Colonic mucosa (tissue), 4 donors: ENCODE data around the gene IFNE. TPM values are rescaled to one million over a fixed set of nuclear protein-coding genes. Genes with fewer than 3 reads are reported as not detected.
"Not testable (repeated sequence)": the region's sequence is repeated elsewhere in the genome, so short reads cannot be mapped to it uniquely, and the experiment has no call there.

Experiments used
- DNase-seq: peaks from one replicate; pipeline ENCODE4 v3.0.0-alpha.2; 2020
- H3K27ac ChIP-seq: fragments of 200-600 bp; one replicate; pipeline ENCODE4 v1.8.0; 2021
- H3K27me3 ChIP-seq: fragments of 200-600 bp; one replicate; pipeline ENCODE4 v1.8.0; 2021
- H3K36me3 ChIP-seq: fragments of 200-600 bp; one replicate; pipeline ENCODE4 v1.8.0; 2021
- H3K4me1 ChIP-seq: fragments of 200-600 bp; one replicate; pipeline ENCODE4 v1.8.0; 2021; ENCODE audit warnings: mild to moderate bottlenecking
- H3K4me3 ChIP-seq: fragments of 200-600 bp; one replicate; pipeline ENCODE4 v1.8.0; 2021
- H3K9ac ChIP-seq, 2 donors: one replicate each; pipeline ENCODE4 v1.7.0; 2013; ENCODE audit warnings: control low read depth in 2 of 2, low read depth in 2 of 2, low read length in 2 of 2
- H3K9me3 ChIP-seq: fragments of 200-600 bp; one replicate; pipeline ENCODE4 v1.8.0; 2021
- CTCF ChIP-seq: fragments of 200-600 bp; IDR thresholded peaks from one replicate; pipeline ENCODE4 v1.8.0; 2022; ENCODE audit warnings: antibody characterized with exemption, mild to moderate bottlenecking
- intact Hi-C: fragments of 100-400 bp; cut with DNase I; formaldehyde crosslinking; loops from one replicate; pipeline ENCODE4 v1.14.1; 2022
- total RNA-seq, 2 donors: library from RNA; stranded (reverse); fragmentation: NEBNext Ultra II Directional in 1 of 2; extraction: Animal tissue kit (Norgen Biotek cat#: 25700) in 1 of 2; gene quantifications; one replicate each; pipeline ENCODE4 v1.2.1, GENCODE V29; 2021
- donor health status: healthy.
- donor health status: DM: no; HTN: no; CAD: no.
- donor health status: DM: no; HTN: no; CAD: no.

IFNE gene
- total RNA-seq, 2 donors from 2014 or later: not detected

- Histone ChIP-seq H3K4me1 (no peaks in the 10 kb centered on the region), H3K27ac (no peak overlapping the region), H3K9me3 (no peaks in the 10 kb centered on the region), H3K27me3 (no peaks in the 10 kb centered on the region), H3K36me3 (no peaks in the 10 kb centered on the region), H3K9ac (no peak overlapping the region), H3K4me3 (no peak overlapping the region)
- DNase-seq: no peak
- intact Hi-C loops: loop anchor here (2.0 to 10.0 kb wide), 2 partner anchors 129 to 199 kb away; no protein-coding TSS in a partner anchor
- TF ChIP-seq CTCF: no peak
Measured at GRCh38 chr9:21454149-21454548, 28.0 kb downstream of the IFNE start.

- no peak for DNase-seq
- H3K4me3 ChIP-seq: no peak overlapping the region
- TF ChIP-seq CTCF: no peak
- H3K4me1 ChIP-seq: no peaks in the 10 kb centered on the region
- no peaks in the 10 kb centered on the region for H3K36me3 ChIP-seq
- H3K27me3 ChIP-seq: no peaks in the 10 kb centered on the region
- H3K9me3 ChIP-seq: no peaks in the 10 kb centered on the region
- intact Hi-C loops: loop anchor here (10.0 kb wide), 1 partner anchor 198 kb away; no protein-coding TSS in a partner anchor
- no peak overlapping the region for H3K9ac ChIP-seq
- no peak overlapping the region for H3K27ac ChIP-seq
Measured at GRCh38 chr9:21452681-21453080, 29.4 kb downstream of the IFNE start.

GRCh38 chr9:21450733-21451394 is 31.2 kb downstream of the IFNE start:
- H3K9ac ChIP-seq: no peak overlapping the region
- no peak overlapping the region for H3K27ac ChIP-seq
- no peaks in the 10 kb centered on the region for H3K36me3 ChIP-seq
- H3K27me3 ChIP-seq: no peaks in the 10 kb centered on the region
- no peak overlapping the region for H3K4me3 ChIP-seq
- intact Hi-C loops: loop anchor here (10.0 kb wide), 1 partner anchor 196 kb away; no protein-coding TSS in a partner anchor
- TF ChIP-seq CTCF: no peak
- no peak for DNase-seq
- no peaks in the 10 kb centered on the region for H3K9me3 ChIP-seq
- no peaks in the 10 kb centered on the region for H3K4me1 ChIP-seq

GRCh38 chr9:21449312-21449711 is 32.8 kb downstream of the IFNE start:
- H3K27ac ChIP-seq, H3K27me3 ChIP-seq, H3K36me3 ChIP-seq, H3K4me1 ChIP-seq, H3K4me3 ChIP-seq, H3K9ac ChIP-seq, intact Hi-C loops, DNase-seq, H3K9me3 ChIP-seq: not testable (repeated sequence)

GRCh38 chr9:21443849-21444625 is 38.1 kb downstream of the IFNE start:
- Histone ChIP-seq H3K27ac (no peak overlapping the region), H3K27me3 (no peaks in the 10 kb centered on the region), H3K4me3 (no peak overlapping the region), H3K9me3 (no peaks in the 10 kb centered on the region), H3K9ac (no peak overlapping the region), H3K4me1 (no peaks in the 10 kb centered on the region), H3K36me3 (no peaks in the 10 kb centered on the region)
- no peak for DNase-seq
- TF ChIP-seq CTCF: no peak
- intact Hi-C loops: no loop called here

- Histone ChIP-seq H3K4me3 (no peak within 1 kb of the TSS), H3K9me3 (no peaks in the 10 kb centered on the region), H3K27me3 (no peaks in the 10 kb centered on the region), H3K9ac (no peak within 1 kb of the TSS), H3K36me3 (no peaks in the 10 kb centered on the region), H3K27ac (no peak within 1 kb of the TSS), H3K4me1 (no peaks in the 10 kb centered on the region)
- TF ChIP-seq CTCF: no peak
- no peak for DNase-seq
- intact Hi-C loops: no loop called here
Measured at GRCh38 chr9:21440139-21440538, 42.0 kb downstream of the IFNE start, which contains the start of gene IFNA1. Gene IFNA1, plus strand, starts transcription at chr9:21440439. Its CDS starts 69 bp downstream, at chr9:21440508.

GRCh38 chr9:21435015-21435383 is 47.1 kb downstream of the IFNE start:
- H3K4me3 ChIP-seq, H3K27ac ChIP-seq, H3K36me3 ChIP-seq, H3K9me3 ChIP-seq, H3K4me1 ChIP-seq, DNase-seq, H3K9ac ChIP-seq, H3K27me3 ChIP-seq, intact Hi-C loops: not testable (repeated sequence)
